ENCODE results near the gene PROS1.
"Not testable (repeated sequence)": the region's sequence is repeated elsewhere in the genome, so short reads cannot be mapped to it uniquely, and the experiment has no call there.

Gene PROS1

GRCh38 chr3:93867425-93867824 is 106.3 kb downstream of the PROS1 start:
- no peak for DNase-seq

- no peak for DNase-seq
These were observed 112.7 kb downstream of the PROS1 start for GRCh38 chr3:93861017-93861416.

DNA sequence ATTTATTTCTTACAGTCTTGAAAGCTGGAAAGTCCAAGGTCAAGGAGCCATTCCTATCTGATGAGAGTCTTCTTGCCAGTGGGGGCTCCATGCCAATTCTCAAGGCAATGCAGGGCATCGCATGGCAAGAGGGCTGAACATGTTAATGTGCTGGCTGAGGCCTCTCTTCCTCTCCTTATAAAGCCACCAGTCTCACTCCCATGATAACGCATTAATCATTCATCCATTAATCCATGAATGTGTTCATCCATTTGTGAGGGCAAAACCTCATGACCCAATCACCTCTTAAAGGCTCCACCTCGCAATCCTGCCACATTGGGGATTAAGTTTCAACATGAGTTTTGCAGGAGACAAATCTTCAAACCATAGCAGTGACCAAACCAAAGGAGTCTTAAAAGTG is 118.3 kb downstream of the PROS1 start:
- no peak for DNase-seq

- not testable (repeated sequence) for DNase-seq
These were observed 121.5 kb downstream of the PROS1 start for GRCh38 chr3:93852228-93852627.

- no peak for DNase-seq
These were observed 129.7 kb downstream of the PROS1 start for GRCh38 chr3:93843981-93844380.

- not testable (repeated sequence) for DNase-seq
These were observed 134.5 kb downstream of the PROS1 start for GRCh38 chr3:93839193-93839592.

Data from hematopoietic multipotent progenitor cell treated with erythropoietin and hydrocortisone succinate and interleukin-3 and kit ligand, for 4 days (in vitro differentiated cells).